Neural cell (in vitro differentiated cells): Measurements from ENCODE around the gene PTPRN2. TPM values are rescaled to one million over a fixed set of nuclear protein-coding genes. Genes with fewer than 3 reads are reported as not detected.

Experiments
- H2AFZ ChIP-seq: fragments of 200-600, 300-800 bp; sonication (generic), shearing (Covaris generic); 2 replicates; pipeline ENCODE4 v1.6.0; 2014; ENCODE audit warnings: low read depth, mild to moderate bottlenecking, antibody characterized with exemption, low read length, moderate library complexity
- H3F3A ChIP-seq: fragments of 200-600 bp; shearing (Covaris generic); 2 replicates; pipeline ENCODE4 v1.6.1; 2016; ENCODE audit warnings: mild to moderate bottlenecking, moderate library complexity, mixed read lengths, antibody characterized with exemption, low read length; ENCODE audit not compliant: insufficient read depth, poor library complexity, severe bottlenecking
- H3K27ac ChIP-seq: fragments of 200-600, 300-800 bp; sonication (generic), shearing (Covaris generic); 2 replicates; pipeline ENCODE4 v1.5.1; 2014; ENCODE audit warnings: mild to moderate bottlenecking, low read length, moderate library complexity
- H3K27me3 ChIP-seq: fragments of 300-800, 200-600 bp; sonication (generic), shearing (Covaris generic); 2 replicates; pipeline ENCODE4 v1.6.0; 2014; ENCODE audit warnings: mild to moderate bottlenecking, low read depth, low read length, moderate library complexity; ENCODE audit not compliant: insufficient read depth
- H3K36me3 ChIP-seq: fragments of 300-800, 200-600 bp; sonication (generic), shearing (Covaris generic); 2 replicates; pipeline ENCODE4 v1.5.1; 2014; ENCODE audit warnings: mild to moderate bottlenecking, antibody characterized with exemption, low read length, moderate library complexity; ENCODE audit not compliant: insufficient read depth
- H3K4me2 ChIP-seq: fragments of 300-800, 200-600 bp; sonication (generic), shearing (Covaris generic); 2 replicates; pipeline ENCODE4 v1.6.0; 2014; ENCODE audit warnings: mild to moderate bottlenecking, low read length
- H3K4me3 ChIP-seq: fragments of 300-800, 200-600 bp; sonication (generic), shearing (Covaris generic); 2 replicates; pipeline ENCODE4 v1.5.1; 2014; ENCODE audit warnings: mild to moderate bottlenecking, low read length, moderate library complexity
- H3K79me2 ChIP-seq: fragments of 200-600 bp; shearing (Covaris generic); replicated peaks from 2 replicates; pipeline ENCODE4 v1.6.0; 2014; ENCODE audit warnings: mild to moderate bottlenecking, low read length, moderate library complexity; ENCODE audit not compliant: insufficient read depth
- H3K9ac ChIP-seq: fragments of 300-800, 200-600 bp; sonication (generic), shearing (Covaris generic); 2 replicates; pipeline ENCODE4 v1.6.1; 2016; ENCODE audit warnings: mild to moderate bottlenecking, low read length, mixed read lengths
- H3K9me2 ChIP-seq: fragments of 200-600 bp; shearing (Covaris generic); 2 replicates; pipeline ENCODE4 v1.6.1; 2016; ENCODE audit warnings: mild to moderate bottlenecking, low read length, mixed read lengths; ENCODE audit not compliant: insufficient read depth
- H3K9me3 ChIP-seq: fragments of 200-600, 300-800 bp; sonication (generic), shearing (Covaris generic); 2 replicates; pipeline ENCODE4 v1.6.1; 2016; ENCODE audit warnings: mild to moderate bottlenecking, mixed run types, low read length, moderate library complexity, mixed read lengths
- H4K20me1 ChIP-seq: fragments of 200-600 bp; shearing (Covaris generic); 2 replicates; pipeline ENCODE4 v1.6.1; 2016; ENCODE audit warnings: mild to moderate bottlenecking, mixed run types; ENCODE audit not compliant: insufficient read depth
- EP300 ChIP-seq: fragments of 450-650 bp; conservative IDR thresholded peaks from 2 replicates; pipeline ENCODE4 v1.6.1; 2014; ENCODE audit warnings: antibody characterized with exemption, mild to moderate bottlenecking, moderate library complexity; ENCODE audit not compliant: poor library complexity, severe bottlenecking
- EZH2 ChIP-seq: fragments of 200-600, 300-800 bp; shearing (Covaris generic), sonication (generic); IDR thresholded peaks from 2 replicates; pipeline ENCODE4 v1.6.1; 2014; ENCODE audit warnings: antibody characterized with exemption, low read length, borderline replicate concordance, mild to moderate bottlenecking; ENCODE audit not compliant: insufficient read depth, poor library complexity, severe bottlenecking
- MXI1 ChIP-seq: fragments of 450-650 bp; conservative IDR thresholded peaks from 2 replicates; pipeline ENCODE4 v1.6.1; 2014; ENCODE audit warnings: antibody characterized with exemption, mild to moderate bottlenecking; ENCODE audit not compliant: poor library complexity, severe bottlenecking
- POLR2AphosphoS5 ChIP-seq: IDR thresholded peaks from 2 replicates; pipeline ENCODE4 v1.6.1; 2012
- RAD21 ChIP-seq: fragments of 450-650 bp; conservative IDR thresholded peaks from 2 replicates; pipeline ENCODE4 v1.6.1; 2014; ENCODE audit warnings: antibody characterized with exemption, mild to moderate bottlenecking, moderate library complexity
- REST ChIP-seq: IDR thresholded peaks from 2 replicates; pipeline ENCODE4 v1.6.1; 2012; ENCODE audit warnings: borderline replicate concordance
- SMC3 ChIP-seq: fragments of 450-650 bp; conservative IDR thresholded peaks from 2 replicates; pipeline ENCODE4 v1.6.1; 2014; ENCODE audit warnings: antibody characterized with exemption, mild to moderate bottlenecking, moderate library complexity; ENCODE audit not compliant: poor library complexity
- TAF1 ChIP-seq: IDR thresholded peaks from 2 replicates; pipeline ENCODE4 v1.6.1; 2012; ENCODE audit warnings: low read depth
- polyA plus RNA-seq: library from polyadenylated mRNA; depleted of rRNA; stranded (reverse); fragments of >200 nt; gene quantifications from 2 replicates; pipeline ENCODE4 v1.2.3, GENCODE V29; 2014
- TF ChIP-seq, protein P1 (sequence below): fragments of 450-650 bp; IDR thresholded peaks from 2 replicates; pipeline ENCODE4 v1.5.1; 2014; ENCODE audit warnings: antibody characterized with exemption, mild to moderate bottlenecking, moderate library complexity; ENCODE audit not compliant: poor library complexity, severe bottlenecking

PTPRN2 gene
- polyA plus RNA-seq, 1 donor from 2014 or later, result 31.0 TPM

GRCh38 chr7:157792241-157793086 lies 795.2 kb downstream of the PTPRN2 start:
- Histone ChIP-seq H3K9me2 (no peaks in the 10 kb centered on the region), H3K36me3 (no peaks in the 10 kb centered on the region), H3F3A (no peaks in the 10 kb centered on the region), H3K27me3 (no peaks in the 10 kb centered on the region), H3K79me2 (no peaks in the 10 kb centered on the region), H2AFZ (no peak overlapping the region), H4K20me1 (no peaks in the 10 kb centered on the region), H3K9me3 (no peaks in the 10 kb centered on the region), H3K4me2 (no peak overlapping the region), H3K27ac (no peak overlapping the region), H3K4me3 (no peak overlapping the region), H3K9ac (no peak overlapping the region)
- TF ChIP-seq REST (no peak), RAD21 (no peak), EP300 (no peak), MXI1 (no peak), TAF1 (no peak), EZH2 (no peak), SMC3 (no peak), POLR2AphosphoS5 (no peak)
- TF ChIP-seq, protein P1, sequence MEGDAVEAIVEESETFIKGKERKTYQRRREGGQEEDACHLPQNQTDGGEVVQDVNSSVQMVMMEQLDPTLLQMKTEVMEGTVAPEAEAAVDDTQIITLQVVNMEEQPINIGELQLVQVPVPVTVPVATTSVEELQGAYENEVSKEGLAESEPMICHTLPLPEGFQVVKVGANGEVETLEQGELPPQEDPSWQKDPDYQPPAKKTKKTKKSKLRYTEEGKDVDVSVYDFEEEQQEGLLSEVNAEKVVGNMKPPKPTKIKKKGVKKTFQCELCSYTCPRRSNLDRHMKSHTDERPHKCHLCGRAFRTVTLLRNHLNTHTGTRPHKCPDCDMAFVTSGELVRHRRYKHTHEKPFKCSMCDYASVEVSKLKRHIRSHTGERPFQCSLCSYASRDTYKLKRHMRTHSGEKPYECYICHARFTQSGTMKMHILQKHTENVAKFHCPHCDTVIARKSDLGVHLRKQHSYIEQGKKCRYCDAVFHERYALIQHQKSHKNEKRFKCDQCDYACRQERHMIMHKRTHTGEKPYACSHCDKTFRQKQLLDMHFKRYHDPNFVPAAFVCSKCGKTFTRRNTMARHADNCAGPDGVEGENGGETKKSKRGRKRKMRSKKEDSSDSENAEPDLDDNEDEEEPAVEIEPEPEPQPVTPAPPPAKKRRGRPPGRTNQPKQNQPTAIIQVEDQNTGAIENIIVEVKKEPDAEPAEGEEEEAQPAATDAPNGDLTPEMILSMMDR, result no peak

GRCh38 chr7:157791666-157792065 lies 796.0 kb downstream of the PTPRN2 start:
- no peaks in the 10 kb centered on the region for H3F3A ChIP-seq
- no peaks in the 10 kb centered on the region for H3K79me2 ChIP-seq
- TF ChIP-seq TAF1, result no peak
- no peak for TF ChIP-seq EZH2
- TF ChIP-seq REST, result no peak
- TF ChIP-seq, protein P1, result no peak
- no peak for TF ChIP-seq POLR2AphosphoS5
- TF ChIP-seq EP300, result no peak
- TF ChIP-seq SMC3, result no peak
- no peak for TF ChIP-seq MXI1
- TF ChIP-seq RAD21, result no peak

More at GRCh38 chr7:157791666-157792065, 796.0 kb downstream of the PTPRN2 start:
- H3K27ac ChIP-seq, result no peak overlapping the region
- no peaks in the 10 kb centered on the region for H3K9me3 ChIP-seq
- no peaks in the 10 kb centered on the region for H4K20me1 ChIP-seq
- H3K4me3 ChIP-seq, result no peak overlapping the region
- H3K36me3 ChIP-seq, result no peaks in the 10 kb centered on the region
- H3K4me2 ChIP-seq, result no peak overlapping the region
- H3K27me3 ChIP-seq, result no peaks in the 10 kb centered on the region
- no peaks in the 10 kb centered on the region for H3K9me2 ChIP-seq
- no peak overlapping the region for H3K9ac ChIP-seq
- H2AFZ ChIP-seq, result no peak overlapping the region
